ENCODE data around the gene LPXN. TPM values are rescaled to one million over a fixed set of nuclear protein-coding genes. Genes with fewer than 3 reads are reported as not detected.

The LPXN gene
- 1.3 and 1.6 TPM in 2 replicates for total RNA-seq (2014; rRNA removed; shearing (Covaris generic))
- 0.75 and 1.7 TPM in 2 replicates for polyA plus RNA-seq (2014; cell fraction: nucleus; rRNA removed)

DNA sequence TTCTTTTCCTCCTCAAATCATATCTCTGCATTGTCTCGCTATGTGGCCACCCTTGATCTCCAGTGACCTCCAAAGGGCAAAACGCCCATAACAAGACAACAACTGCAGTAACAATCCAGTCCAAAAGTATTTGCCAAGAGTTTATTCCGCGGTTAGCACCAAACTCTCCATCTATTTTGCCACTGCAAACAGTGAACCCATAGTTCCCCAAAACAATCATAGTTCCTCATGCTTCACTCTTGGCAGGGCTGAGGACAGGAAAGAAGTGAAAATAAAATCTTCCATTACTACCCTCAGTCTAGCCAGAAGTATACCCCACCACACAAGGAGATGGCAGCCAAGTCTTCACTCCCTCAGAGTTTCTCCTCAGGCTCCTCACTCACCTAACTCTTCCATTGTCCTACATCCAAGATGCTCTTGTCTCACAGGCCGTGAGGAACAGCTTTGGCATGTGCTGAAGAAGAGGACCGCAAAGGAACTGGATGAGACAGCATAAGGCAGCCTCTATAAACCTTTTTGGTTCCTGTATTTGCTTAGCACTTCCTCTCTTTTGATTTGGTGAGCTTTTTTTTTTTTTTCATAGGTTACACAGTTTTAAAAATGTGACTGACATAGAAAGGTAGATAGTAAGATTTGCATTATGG is at the start of gene LPXN:
TSS of gene LPXN (minus strand) at position 480 of the 644 bp plus-strand sequence. CDS start at position 396, 84 bp downstream.
- DNase-seq (ENCODE audit: extremely low read depth, low read depth), result no peak

- DNase-seq (ENCODE audit: extremely low read depth, low read depth), result no peak
Measured at GRCh38 chr11:58625086-58625485, 49.4 kb upstream of the LPXN start.

DNA sequence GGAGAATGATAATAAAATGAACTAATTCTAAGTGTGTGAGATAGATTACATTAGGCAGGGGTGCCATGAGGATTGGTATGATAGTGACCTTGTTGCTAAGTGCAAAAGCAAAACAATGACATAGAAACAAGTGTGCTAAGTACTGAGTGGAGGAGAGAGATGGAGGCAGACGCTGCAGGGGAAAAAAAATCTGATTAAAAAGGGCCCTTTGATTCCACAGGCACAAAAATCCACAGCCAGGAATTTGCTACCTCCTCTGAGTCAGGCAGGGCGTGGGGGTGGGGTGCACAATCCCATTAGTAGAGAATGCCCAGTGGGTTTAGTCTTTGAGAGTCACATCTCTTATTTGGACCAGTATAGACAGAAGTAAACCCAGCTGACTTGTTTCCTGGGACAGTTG is 46.7 kb upstream of the LPXN start, which contains the start of gene CNTF:
TSS of gene CNTF (plus strand) at position 322 of the 400 bp plus-strand sequence. CDS start 88 bp downstream, outside the sequence.
- no peak for DNase-seq (ENCODE audit: extremely low read depth, low read depth)

DNA sequence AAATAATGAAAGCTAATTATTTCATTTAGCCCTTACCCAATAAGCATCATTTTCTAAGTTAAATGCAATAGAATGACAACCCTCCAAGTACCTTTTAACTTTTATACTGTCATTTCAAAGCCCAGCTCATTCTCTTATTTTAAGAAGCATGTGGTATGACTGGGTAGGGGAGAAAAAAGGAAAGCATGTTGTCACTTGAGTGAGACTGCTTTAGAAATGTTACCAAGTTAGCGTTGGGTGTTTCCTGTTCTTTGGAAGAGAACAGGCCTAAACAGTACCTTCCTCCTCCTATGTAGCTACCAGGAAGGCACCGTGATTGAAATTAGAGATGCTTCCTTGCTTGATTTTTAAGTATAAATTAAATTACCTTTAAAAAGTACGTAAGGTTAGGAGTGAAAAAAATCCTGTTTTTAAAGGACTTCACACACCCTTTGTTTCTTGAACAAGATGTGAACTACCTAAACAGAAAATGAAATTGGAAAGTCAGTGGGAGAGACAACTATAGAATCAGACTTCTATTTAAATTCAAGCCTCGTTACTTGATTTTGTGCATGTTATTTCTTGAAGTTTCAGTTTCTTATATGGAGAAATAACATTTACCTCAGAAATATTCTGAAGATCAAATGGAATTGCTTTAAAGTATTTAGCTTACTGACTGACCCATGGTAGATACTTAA is 46.1 kb upstream of the LPXN start:
- no peak for DNase-seq (ENCODE audit: extremely low read depth, low read depth)

- no peak for DNase-seq (ENCODE audit: extremely low read depth, low read depth)
Measured at GRCh38 chr11:58617976-58618557, 42.4 kb upstream of the LPXN start.

DNA sequence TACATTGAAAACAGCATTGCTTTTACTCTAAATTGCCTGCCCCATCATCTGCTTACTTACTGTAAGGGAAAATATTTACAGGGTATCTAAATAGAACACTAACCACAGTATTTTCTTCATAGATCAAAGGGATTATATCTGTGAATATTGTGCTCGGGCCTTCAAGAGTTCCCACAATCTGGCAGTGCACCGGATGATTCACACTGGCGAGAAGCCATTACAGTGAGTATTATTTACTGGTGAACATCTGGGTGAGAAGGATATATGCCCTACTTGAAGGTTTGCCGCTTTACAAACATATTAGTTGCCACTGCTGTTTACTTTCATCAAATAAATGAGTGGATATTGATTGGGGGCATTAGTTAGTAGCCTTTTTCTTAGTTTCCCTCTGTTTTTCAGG is 40.9 kb upstream of the LPXN start:
- DNase-seq (ENCODE audit: extremely low read depth, low read depth), result no peak

- no peak for DNase-seq (ENCODE audit: extremely low read depth, low read depth)
Measured at GRCh38 chr11:58615559-58615958, 39.9 kb upstream of the LPXN start.

GRCh38 chr11:58613228-58613627 is 37.6 kb upstream of the LPXN start:
- DNase-seq (ENCODE audit: extremely low read depth, low read depth), result no peak

GRCh38 chr11:58609723-58610122 is 34.1 kb upstream of the LPXN start:
- no peak for DNase-seq (ENCODE audit: extremely low read depth, low read depth)

GRCh38 chr11:58608331-58608730 is 32.7 kb upstream of the LPXN start:
- no peak for DNase-seq (ENCODE audit: extremely low read depth, low read depth)

GRCh38 chr11:58606930-58607714 is 31.5 kb upstream of the LPXN start:
- no peak for DNase-seq (ENCODE audit: extremely low read depth, low read depth)

- DNase-seq (ENCODE audit: extremely low read depth, low read depth), result no peak
Measured at GRCh38 chr11:58600510-58600909, 24.9 kb upstream of the LPXN start.

- DNase-seq (ENCODE audit: extremely low read depth, low read depth), result no peak
Measured at GRCh38 chr11:58597486-58598144, 22.0 kb upstream of the LPXN start.

DNA sequence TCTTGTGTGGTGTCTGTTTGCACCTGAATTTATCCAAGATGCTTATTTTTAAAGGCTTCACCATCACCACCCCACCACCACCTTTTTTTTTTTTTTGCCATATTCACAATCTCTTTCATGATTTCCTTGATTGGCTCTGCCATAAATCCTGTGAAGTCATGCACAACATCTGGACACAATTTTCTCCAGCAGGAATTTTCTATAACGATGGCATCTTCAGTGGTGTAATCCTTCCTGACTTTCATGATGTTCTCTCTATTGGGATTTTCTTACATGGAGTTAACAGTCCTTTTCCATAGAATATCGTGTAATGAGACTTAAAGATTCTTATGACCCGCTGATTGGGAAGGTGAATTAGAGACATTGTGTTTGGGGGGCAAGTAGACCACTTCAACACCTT is 21.0 kb upstream of the LPXN start:
- no peak for DNase-seq (ENCODE audit: extremely low read depth, low read depth)

GRCh38 chr11:58594826-58595225 is 19.2 kb upstream of the LPXN start:
- no peak for DNase-seq (ENCODE audit: extremely low read depth, low read depth)

GRCh38 chr11:58592760-58593472 is 17.3 kb upstream of the LPXN start:
- no peak for DNase-seq (ENCODE audit: extremely low read depth, low read depth)

- no peak for DNase-seq (ENCODE audit: extremely low read depth, low read depth)
Measured at GRCh38 chr11:58591659-58592058, 16.0 kb upstream of the LPXN start.

DNA sequence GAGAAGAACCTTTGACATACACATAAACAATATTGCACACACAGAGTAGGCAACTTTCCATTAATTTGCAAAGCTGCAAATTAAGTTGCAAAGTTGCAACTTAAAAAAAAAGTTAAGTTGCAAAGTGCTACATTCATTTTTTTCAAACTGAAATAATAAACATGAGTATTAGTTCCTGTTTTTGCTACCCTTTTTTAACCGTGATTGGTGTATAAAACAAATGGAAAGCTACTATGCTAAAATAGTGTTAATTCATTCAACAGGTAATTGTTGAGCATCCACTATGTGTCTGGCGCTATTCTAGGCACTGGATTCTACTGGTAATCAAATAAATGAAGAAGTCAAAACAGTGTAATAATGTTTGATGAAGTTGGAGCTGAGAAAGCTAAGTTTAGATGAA is 11.3 kb upstream of the LPXN start:
- no peak for DNase-seq (ENCODE audit: extremely low read depth, low read depth)

DNA sequence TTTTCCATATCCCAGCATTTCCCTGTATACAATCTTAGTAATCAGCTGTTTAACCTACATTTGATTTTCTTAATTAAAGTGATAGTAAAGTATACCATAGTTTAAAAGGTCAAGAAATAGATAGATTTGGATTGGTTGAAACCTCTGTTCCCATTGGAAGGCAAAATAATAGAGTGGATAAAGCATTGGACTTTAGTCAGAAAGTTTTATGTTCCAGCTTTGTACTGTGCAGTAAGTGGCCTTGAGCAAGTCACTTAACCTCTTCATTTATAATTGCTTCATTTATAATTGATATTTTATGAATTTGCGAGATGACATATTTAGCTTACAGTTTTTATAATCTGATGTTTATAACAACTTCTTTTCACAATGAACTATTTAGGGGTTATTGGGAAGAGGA is 6.8 kb upstream of the LPXN start:
- no peak for DNase-seq (ENCODE audit: extremely low read depth, low read depth)

- no peak for DNase-seq (ENCODE audit: extremely low read depth, low read depth)
Measured at GRCh38 chr11:58580311-58580710, 4.7 kb upstream of the LPXN start.
